SIG-M5 treated with dmso at 0.1 percent for 504 hours (cell line): Measurements from ENCODE around the gene HLA-DMB.
A peak's percentile ranks its signal among the peaks of the same experiment; 100 is the strongest.

Source experiments
- DNase-seq: peaks from one replicate; lab custom pipeline; 2025; ENCODE audit not compliant: unreplicated experiment; lab: John Stamatoyannopoulos, UW

Gene HLA-DMB

GRCh38 chr6:32940656-32941213 is at the start of gene HLA-DMB:
HLA-DMB (minus strand) TSS chr6:32941028; CDS start chr6:32940807, 221 bp downstream.
- DNase-seq, result peak; percentile 59

GRCh38 chr6:32989368-32989767 is 48.5 kb upstream of the HLA-DMB start:
- DNase-seq, result no peak

- DNase-seq, result peak; percentile 75
Observed at GRCh38 chr6:32984622-32985389, 44.0 kb upstream of the HLA-DMB start.

GRCh38 chr6:32983964-32984621 is 43.3 kb upstream of the HLA-DMB start:
- DNase-seq, result no peak

GRCh38 chr6:32983493-32983848 is 42.6 kb upstream of the HLA-DMB start:
- DNase-seq, result no peak

- no peak for DNase-seq
Observed at GRCh38 chr6:32982702-32983492, 42.1 kb upstream of the HLA-DMB start.

- peak; percentile 36 for DNase-seq
Observed at GRCh38 chr6:32982084-32982701, 41.4 kb upstream of the HLA-DMB start.

GRCh38 chr6:32980488-32981038 is 39.7 kb upstream of the HLA-DMB start:
- DNase-seq, result no peak

GRCh38 chr6:32979720-32980487 is 39.1 kb upstream of the HLA-DMB start:
- DNase-seq, result no peak

- DNase-seq, result peak; percentile 7
Observed at GRCh38 chr6:32977953-32978324, 37.1 kb upstream of the HLA-DMB start.

GRCh38 chr6:32977272-32977952 is 36.6 kb upstream of the HLA-DMB start:
- no peak for DNase-seq

- DNase-seq, result no peak
Observed at GRCh38 chr6:32976334-32977069, 35.7 kb upstream of the HLA-DMB start.

GRCh38 chr6:32975886-32976285 is 35.1 kb upstream of the HLA-DMB start:
- no peak for DNase-seq

- no peak for DNase-seq
Observed at GRCh38 chr6:32974541-32975308, 33.9 kb upstream of the HLA-DMB start.

- DNase-seq, result peak; percentile 67
Observed at GRCh38 chr6:32974016-32974333, 33.1 kb upstream of the HLA-DMB start.

- DNase-seq, result no peak
Observed at GRCh38 chr6:32973144-32974015, 32.6 kb upstream of the HLA-DMB start.
